ENCODE data around the gene TBC1D9. TPM values are rescaled to one million over a fixed set of nuclear protein-coding genes. Genes with fewer than 3 reads are reported as not detected.

TBC1D9 gene
- polyA plus RNA-seq, 1 donor (not counting 4 experiments of a cell fraction or from before 2014, with no cell fraction given): 11.6 TPM

GRCh38 chr4:140686796-140687195 is 69.4 kb downstream of the TBC1D9 start:
- Histone ChIP-seq H4K20me1 (ENCODE audit: control insufficient read depth, extremely low read depth, insufficient read depth, low read length) (no peaks in the 10 kb centered on the region), H3K9me3 (ENCODE audit: control insufficient read depth, low read depth, low read length) (no peaks in the 10 kb centered on the region), H3K4me1 (ENCODE audit: control insufficient read depth, extremely low read depth, insufficient read depth, low read length) (peaks cover 4% of the 10 kb centered on the region), H3K4me3 (ENCODE audit: control insufficient read depth in 2 of 3, extremely low read depth in 1 of 3, insufficient read depth in 2 of 3, low read depth in 1 of 3, low read length in 3 of 3) (no peak overlapping the region), H3K4me2 (ENCODE audit: control insufficient read depth, extremely low read depth, insufficient read depth, low read depth, low read length) (no peak overlapping the region), H2AFZ (ENCODE audit: control insufficient read depth, low read length) (no peak overlapping the region), H3K9me1 (ENCODE audit: control insufficient read depth, extremely low read depth, insufficient read depth, low read length) (no peaks in the 10 kb centered on the region), H3K9ac (ENCODE audit: control insufficient read depth, extremely low read depth, insufficient read depth, low read length) (no peak overlapping the region), H3K79me2 (ENCODE audit: control insufficient read depth, insufficient read depth, low read length) (no peaks in the 10 kb centered on the region), H3K36me3 (ENCODE audit: control insufficient read depth in 2 of 2, extremely low read depth in 1 of 2, insufficient read depth in 2 of 2, low read length in 2 of 2) (no peaks in the 10 kb centered on the region), H3K27me3 (ENCODE audit: control insufficient read depth, extremely low read depth, insufficient read depth, low read length) (no peaks in the 10 kb centered on the region), H3K27ac (ENCODE audit: control insufficient read depth, insufficient read depth, low read length) (no peak overlapping the region)
- TF ChIP-seq EZH2 (IDR thresholded peaks at IDR 0.05; ENCODE audit: low read length) (no peak), CTCF (optimal IDR thresholded peaks at IDR 0.05 in 1 of 3, IDR thresholded peaks at IDR 0.05 in 1 of 3, conservative IDR thresholded peaks at IDR 0.05 in 1 of 3; ENCODE audit: extremely low read depth in 1 of 3, insufficient read depth in 2 of 3, low read length in 3 of 3) (no peak)
- dilution Hi-C loops (cut with MboI; ENCODE audit: extremely low pct_ligation_motif_present, low sequenced_read_pairs): no loop called here
- FAIRE-seq: no peak
- DNase-seq (ENCODE audit: low read depth, low spot score): no peak

GRCh38 chr4:140684314-140684713 is 71.9 kb downstream of the TBC1D9 start:
- no peak for TF ChIP-seq EZH2 (IDR thresholded peaks at IDR 0.05; ENCODE audit: low read length)
- no peak for TF ChIP-seq CTCF (optimal IDR thresholded peaks at IDR 0.05 in 1 of 3, IDR thresholded peaks at IDR 0.05 in 1 of 3, conservative IDR thresholded peaks at IDR 0.05 in 1 of 3; ENCODE audit: extremely low read depth in 1 of 3, insufficient read depth in 2 of 3, low read length in 3 of 3)
- Histone ChIP-seq H2AFZ (ENCODE audit: control insufficient read depth, low read length) (no peak overlapping the region), H3K27me3 (ENCODE audit: control insufficient read depth, extremely low read depth, insufficient read depth, low read length) (no peaks in the 10 kb centered on the region), H3K9me1 (ENCODE audit: control insufficient read depth, extremely low read depth, insufficient read depth, low read length) (no peaks in the 10 kb centered on the region), H3K4me2 (ENCODE audit: control insufficient read depth, extremely low read depth, insufficient read depth, low read depth, low read length) (no peak overlapping the region), H4K20me1 (ENCODE audit: control insufficient read depth, extremely low read depth, insufficient read depth, low read length) (no peaks in the 10 kb centered on the region), H3K4me1 (ENCODE audit: control insufficient read depth, extremely low read depth, insufficient read depth, low read length) (peaks cover 4% of the 10 kb centered on the region), H3K4me3 (ENCODE audit: control insufficient read depth in 2 of 3, extremely low read depth in 1 of 3, insufficient read depth in 2 of 3, low read depth in 1 of 3, low read length in 3 of 3) (no peak overlapping the region), H3K27ac (ENCODE audit: control insufficient read depth, insufficient read depth, low read length) (no peak overlapping the region), H3K36me3 (ENCODE audit: control insufficient read depth in 2 of 2, extremely low read depth in 1 of 2, insufficient read depth in 2 of 2, low read length in 2 of 2) (no peaks in the 10 kb centered on the region), H3K9me3 (ENCODE audit: control insufficient read depth, low read depth, low read length) (no peaks in the 10 kb centered on the region), H3K79me2 (ENCODE audit: control insufficient read depth, insufficient read depth, low read length) (no peaks in the 10 kb centered on the region), H3K9ac (ENCODE audit: control insufficient read depth, extremely low read depth, insufficient read depth, low read length) (no peak overlapping the region)
- dilution Hi-C loops (cut with MboI; ENCODE audit: extremely low pct_ligation_motif_present, low sequenced_read_pairs): no loop called here
- DNase-seq (ENCODE audit: low read depth, low spot score): no peak
- FAIRE-seq: no peak
